Ammon's horn (tissue), 1 donor: ENCODE measurements around the gene SPOCK2.

Experiments
- DNase-seq: peaks from one replicate; pipeline ENCODE4 v3.0.0-alpha.2; 2016; ENCODE audit warnings: low spot score

Gene SPOCK2

DNA sequence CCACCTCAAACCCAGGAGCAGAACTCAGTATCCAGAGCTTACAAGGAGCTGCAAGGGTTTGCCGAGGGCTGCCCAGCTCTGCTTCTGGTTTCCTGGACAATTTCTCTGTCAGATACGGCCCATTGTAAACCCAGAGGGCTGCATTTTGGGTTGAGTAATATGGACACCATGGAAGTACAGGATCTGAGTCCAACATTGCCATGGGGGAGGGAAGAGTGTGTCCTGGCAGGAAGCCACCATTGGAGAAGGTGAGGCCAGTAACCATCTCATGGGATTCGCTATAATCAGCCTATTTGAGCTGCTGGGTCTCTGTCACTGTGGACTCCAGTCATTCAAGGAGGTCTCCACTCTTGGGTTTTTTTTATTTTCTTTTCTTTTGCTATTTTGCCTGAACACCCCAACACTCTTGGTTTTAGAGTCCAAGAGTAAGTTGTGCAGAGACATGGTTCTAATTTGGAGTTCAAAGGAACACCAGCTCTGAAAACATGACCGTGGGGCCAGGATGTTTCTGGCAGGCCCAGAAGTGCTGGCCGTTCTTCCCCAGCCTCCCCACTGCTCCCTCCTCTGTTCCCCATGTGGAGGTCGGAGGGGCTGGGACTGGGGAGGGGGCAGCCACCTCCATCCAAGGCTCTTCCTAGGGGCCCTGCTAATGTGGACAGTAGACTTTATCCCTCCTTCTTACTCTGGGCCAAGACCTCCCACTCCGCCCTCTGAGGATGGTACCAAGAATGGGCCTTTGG is 77.9 kb downstream of the SPOCK2 start:
- no peak for DNase-seq

DNA sequence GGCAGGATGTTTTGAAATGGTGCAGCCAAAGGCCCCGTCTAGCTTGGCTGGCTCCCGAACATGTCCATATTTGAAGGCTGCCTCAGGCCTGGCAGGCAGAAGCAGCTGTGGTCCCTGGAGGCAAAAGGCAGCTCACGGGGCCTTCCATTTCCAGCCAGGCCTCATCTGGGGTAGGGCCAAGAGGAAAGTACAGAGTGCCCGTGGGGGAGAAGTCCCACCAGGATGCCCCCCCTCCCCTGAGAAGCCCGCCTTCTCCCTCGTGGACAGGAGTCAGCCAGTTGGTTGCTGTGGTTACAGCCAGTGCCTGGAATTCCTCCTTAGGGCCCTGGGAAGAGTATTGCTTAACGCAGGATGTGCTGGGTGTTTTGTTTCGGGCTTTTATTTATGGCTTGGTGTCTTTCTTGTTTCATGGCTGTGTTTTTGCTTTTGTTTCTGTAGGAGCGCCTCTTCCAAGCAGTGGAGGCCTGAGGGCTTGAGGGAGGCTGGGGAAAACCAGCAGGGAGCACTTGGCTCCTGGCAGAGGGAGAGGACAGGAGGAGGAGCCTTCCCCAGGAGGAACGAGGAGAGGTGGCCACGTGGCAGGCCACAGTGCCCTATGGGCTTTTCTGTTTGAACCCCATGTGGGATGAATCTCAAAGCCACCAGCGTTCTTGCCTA is 78.8 kb downstream of the SPOCK2 start:
- DNase-seq = peak; percentile 76

DNA sequence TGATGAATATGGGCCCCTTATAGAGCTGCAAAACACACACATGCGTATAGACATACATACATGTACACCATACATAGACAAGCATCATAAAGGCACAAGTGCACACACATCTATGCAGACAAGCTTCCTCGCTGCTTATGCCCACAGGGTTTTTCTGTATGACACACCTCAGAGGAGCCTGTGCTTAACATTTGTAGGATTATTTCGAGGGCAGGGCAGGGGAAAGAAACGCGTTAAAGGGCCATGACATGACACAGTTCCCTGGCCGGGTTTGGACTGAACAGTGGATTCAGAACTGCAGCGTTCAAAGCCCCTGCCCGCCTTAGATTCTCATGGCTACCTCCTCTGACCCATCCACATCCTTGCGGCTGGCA is 79.3 kb downstream of the SPOCK2 start:
- DNase-seq = no peak
